SKM-1 (cell line): ENCODE data around the gene CNOT11.
"Not testable (repeated sequence)": the region's sequence is repeated elsewhere in the genome, so short reads cannot be mapped to it uniquely, and the experiment has no call there.

Source experiments
- DNase-seq: peaks from one replicate; lab custom pipeline; 2025; ENCODE audit not compliant: unreplicated experiment; lab: John Stamatoyannopoulos, UW

Gene CNOT11

GRCh38 chr2:101252408-101253012 lies at the start of gene CNOT11:
TSS of gene CNOT11 (plus strand) at chr2:101252886. CDS start at chr2:101252965, 79 bp downstream.
- peak; percentile 94 for DNase-seq

GRCh38 chr2:101204400-101205115 lies 48.1 kb upstream of the CNOT11 start:
- no peak for DNase-seq

DNA sequence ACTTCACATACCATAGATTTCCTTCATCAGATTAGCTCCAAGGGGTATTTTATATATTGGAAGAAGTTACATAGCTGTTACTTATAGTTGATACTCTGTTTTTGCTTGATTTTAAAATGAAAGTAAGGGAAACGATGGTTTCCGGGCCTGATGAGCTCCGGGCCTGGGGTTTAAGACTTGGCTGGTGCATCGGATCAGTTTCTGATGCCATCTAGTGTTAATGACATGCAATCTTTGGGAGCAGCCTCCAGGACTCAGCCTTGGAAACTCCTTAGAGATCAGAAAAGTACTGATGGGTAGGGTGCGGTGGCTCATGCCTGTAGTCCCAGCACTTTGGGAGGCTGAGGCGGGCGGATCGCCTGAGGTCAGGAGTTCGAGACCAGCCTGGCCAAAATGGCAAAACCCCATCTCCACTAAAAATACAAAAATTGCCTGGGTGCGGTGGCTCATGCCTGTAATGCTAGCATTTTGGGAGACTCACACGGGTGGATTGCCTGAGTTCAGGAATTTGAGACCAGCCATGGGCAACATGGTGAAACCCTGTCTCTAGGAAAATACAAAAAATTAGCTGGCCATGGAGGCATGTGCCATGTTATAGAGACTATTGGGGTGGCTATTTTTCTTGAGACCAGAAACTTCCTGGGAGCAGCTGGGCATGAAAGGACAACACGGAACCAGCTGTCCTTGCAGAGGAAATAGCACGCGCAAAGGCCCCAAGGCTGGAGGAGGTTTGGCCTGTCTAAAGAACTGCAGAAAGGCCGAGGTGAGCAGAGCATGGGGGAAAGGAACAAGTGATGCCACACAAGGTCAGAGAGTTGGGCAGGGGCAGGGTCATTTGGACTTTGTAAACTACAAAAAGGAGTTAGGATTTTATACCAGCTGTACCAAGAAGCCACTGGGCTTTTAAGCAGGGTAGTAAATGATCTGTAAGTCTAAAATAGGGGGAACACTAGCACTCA lies 46.9 kb upstream of the CNOT11 start:
- DNase-seq = peak; percentile 21

- DNase-seq = no peak
Measured at GRCh38 chr2:101208830-101209229, 43.9 kb upstream of the CNOT11 start.

DNA sequence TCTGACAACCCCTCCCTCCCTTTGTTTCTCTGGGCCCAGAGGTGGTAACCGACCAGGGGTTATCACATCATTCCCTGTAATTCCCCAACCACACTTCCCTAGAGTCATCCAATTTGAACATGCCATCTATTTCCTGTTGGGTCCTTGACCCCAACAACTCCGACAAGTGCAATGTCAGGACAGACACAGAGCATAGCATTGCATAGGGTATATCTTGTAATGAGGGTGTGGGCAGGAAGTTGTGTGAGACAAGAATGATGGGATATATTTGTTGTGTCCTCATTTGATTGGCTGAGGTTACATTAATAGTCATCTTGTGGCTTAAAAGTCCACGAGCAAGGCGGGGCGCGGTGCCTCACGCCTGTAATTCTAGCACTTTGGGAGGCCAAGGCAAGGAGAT lies 33.4 kb upstream of the CNOT11 start:
- DNase-seq = no peak

DNA sequence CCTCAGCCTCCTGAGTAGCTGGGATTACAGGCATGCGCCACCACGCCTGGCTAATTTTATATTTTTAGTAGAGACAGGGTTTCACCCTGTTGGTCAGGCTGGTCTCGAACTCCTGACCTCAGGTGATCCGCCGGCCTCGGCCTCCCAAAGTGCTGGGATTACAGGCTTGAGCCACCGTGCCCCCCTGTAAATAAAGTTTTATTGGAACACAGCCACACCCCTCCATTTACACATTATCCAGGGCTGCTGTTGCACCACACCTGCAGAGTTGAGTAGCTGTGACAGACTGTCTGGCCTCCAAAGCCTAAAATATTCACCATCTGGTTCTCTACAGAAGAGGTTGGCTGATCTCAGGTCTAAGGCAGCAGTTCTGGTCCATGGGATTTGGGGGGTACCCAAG lies 32.6 kb upstream of the CNOT11 start:
- DNase-seq = not testable (repeated sequence)

DNA sequence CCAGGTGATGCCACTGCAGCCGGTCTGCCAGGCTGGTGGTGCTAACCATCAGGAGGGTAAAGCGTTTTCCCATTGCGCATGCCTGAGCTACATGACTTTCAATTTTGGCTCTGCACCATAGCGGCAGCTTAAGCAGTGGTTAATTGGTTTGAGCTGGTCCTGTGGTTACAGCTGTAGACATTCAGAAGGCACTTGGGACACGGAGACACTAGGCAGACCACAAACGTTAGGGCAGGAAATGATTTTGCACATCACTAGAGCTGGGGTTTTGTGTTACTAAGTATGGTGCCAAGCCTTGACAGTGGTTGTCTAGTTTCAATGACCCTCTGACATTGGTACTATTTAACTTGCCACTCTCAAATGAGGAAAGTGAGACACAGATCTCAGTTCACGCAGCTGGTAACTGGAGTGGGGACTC lies 28.9 kb upstream of the CNOT11 start:
- DNase-seq = peak; percentile 77

- no peak for DNase-seq
Measured at GRCh38 chr2:101230541-101231001, 22.1 kb upstream of the CNOT11 start.

GRCh38 chr2:101231240-101231639 lies 21.4 kb upstream of the CNOT11 start:
- no peak for DNase-seq

- no peak for DNase-seq
Measured at GRCh38 chr2:101231937-101232730, 20.6 kb upstream of the CNOT11 start.

DNA sequence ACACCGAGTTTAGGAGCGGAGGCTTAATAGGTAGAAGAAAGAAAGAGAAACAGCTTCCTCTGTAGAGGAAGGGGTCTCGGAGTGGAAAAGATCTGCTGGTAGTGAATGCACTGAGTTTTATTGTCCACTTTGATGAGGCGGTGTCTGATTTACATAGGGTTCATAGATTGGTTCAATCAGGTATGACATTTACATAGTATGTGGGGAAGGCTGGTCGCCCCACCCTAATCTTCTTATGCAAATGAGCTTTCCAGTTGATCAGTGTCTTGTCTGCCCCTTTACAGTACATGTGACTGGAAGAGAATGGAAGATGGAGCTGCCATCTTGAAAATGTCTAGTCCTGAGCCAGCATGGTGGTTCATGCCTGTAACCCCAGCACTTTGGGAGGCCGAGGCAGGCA lies 19.9 kb upstream of the CNOT11 start:
- DNase-seq = no peak

DNA sequence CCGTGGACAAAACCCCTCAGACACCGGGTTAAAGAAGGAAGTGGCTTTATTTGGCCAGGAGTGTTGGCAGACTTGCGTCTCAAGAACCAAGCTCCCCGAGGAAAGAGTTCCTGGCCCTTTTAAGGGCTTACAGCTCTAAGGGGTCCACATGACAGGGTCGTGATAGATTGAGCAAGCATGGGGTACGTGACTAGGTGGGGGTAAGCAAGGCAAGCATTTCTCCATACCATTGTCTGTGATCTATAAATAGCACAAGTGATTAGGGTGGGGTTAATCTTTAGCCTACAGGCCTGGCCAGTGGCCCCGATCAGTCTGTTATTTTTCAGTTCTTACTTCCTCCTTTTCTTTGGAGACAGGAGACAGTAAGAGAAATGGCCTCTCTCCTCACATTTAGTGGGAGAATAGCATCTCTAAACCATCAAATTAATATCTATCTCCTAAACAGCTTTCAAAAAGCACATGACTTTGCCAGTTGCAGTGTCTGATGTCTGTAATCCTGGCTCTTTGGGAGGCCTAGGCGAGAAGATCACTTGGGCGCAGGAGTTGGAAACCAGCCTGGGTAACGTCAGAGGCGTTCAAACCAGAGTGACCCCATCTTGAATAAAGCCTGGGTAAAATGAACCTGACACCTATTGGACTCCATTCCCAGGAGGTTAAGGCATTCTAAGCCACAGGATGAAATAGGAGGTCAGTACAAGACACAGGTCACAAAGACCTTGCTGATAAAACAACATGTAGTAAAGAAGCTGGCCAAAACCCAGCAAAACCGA lies 18.3 kb upstream of the CNOT11 start:
- DNase-seq = no peak

DNA sequence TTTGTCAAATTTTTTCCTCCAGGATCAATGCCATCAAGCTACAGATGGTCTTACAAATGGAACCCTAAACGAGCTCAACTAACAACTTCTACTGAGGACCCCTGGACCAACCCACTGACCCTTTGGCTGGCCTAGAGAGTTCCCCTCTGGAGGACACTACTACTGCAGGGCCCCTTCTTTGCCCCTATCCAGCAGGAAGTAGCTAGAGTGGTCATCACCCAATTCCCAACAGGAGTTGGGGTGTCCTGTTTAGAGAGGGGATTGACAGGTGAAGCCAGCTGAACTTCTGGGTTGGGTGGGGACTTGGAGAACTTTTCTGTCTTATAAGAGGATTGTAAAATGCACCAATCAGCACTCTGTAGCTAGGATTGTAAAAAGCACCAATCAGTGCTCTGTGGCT lies 16.7 kb upstream of the CNOT11 start:
- not testable (repeated sequence) for DNase-seq

DNA sequence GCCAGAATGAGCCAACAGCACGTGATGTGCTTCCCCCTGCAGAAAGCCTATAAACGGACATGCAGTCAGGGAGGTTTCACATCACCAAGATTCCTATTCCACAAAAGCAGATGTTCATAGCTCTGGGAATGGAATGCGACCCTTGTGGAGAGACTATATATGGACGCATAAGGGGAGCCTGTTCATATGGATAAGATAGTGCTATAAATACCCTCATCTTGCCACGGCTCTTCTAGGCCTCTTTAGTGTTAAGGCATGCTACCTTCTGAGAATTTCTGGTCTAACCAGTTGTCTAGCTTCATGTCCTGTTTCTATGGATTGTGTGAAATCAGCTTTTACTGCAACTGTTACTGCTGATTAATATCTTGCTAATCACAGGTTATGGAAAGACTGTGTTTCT lies 14.7 kb upstream of the CNOT11 start:
- not testable (repeated sequence) for DNase-seq

- DNase-seq = no peak
Measured at GRCh38 chr2:101238930-101239759, 13.5 kb upstream of the CNOT11 start.

DNA sequence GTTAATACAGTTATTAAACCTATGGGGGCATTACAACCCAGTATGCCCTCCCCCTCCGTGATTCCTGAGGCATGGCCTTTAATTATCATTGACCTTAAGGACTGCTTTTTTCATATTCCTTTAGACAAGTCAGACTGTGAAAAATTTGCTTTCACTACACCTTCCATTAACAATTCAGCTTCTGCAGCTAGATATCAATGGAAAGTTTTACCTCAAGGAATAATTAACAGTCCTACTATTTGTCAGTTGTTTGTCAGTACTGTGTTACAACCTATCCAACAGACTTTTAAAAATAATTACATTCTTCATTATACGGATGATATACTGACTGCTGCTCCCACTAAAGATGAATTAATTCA lies 12.9 kb upstream of the CNOT11 start:
- not testable (repeated sequence) for DNase-seq

GRCh38 chr2:101240694-101241093 lies 12.0 kb upstream of the CNOT11 start:
- not testable (repeated sequence) for DNase-seq

GRCh38 chr2:101241158-101241557 lies 11.5 kb upstream of the CNOT11 start:
- no peak for DNase-seq

DNA sequence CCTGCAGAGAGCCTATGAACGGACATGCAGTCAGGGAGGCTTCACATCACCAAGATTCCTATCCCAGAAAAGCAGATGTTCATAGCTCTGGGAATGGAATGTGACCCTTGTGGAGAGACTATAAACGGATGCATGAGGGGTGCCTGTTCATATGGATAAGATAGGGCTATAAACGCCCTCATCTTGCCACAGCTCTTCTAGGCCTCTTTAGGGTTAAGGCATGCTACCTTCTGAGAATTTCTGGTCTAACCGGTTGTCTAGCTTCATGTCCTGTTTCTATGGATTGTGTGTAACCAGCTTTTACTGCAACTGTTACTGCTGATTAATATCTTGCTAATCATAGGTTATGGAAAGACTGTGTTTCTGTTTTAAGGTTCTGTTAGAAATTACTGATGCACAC lies 8.3 kb upstream of the CNOT11 start:
- DNase-seq = not testable (repeated sequence)
